Esophagus squamous epithelium (tissue), 4 donors: ENCODE results near the gene CACNA1B.

ENCODE experiments used
- POLR2A ChIP-seq, 4 donors: fragments of 450-650 bp; IDR thresholded peaks; one replicate each; pipeline ENCODE4 v1.6.1; 2017; ENCODE audit warnings: antibody characterized with exemption in 4 of 4, mild to moderate bottlenecking in 4 of 4, moderate library complexity in 3 of 4
- TF ChIP-seq, protein P1 (sequence below), 6 experiments: fragments of 450-650 bp in 4 of 6; fragments of 200-600 bp in 2 of 6; sonication (generic) in 2 of 6; IDR thresholded peaks; one replicate each; pipeline ENCODE4 v1.5.1; 2016 to 2019; ENCODE audit warnings: antibody characterized with exemption in 6 of 6, mild to moderate bottlenecking in 4 of 6, moderate library complexity in 4 of 6

DNA sequence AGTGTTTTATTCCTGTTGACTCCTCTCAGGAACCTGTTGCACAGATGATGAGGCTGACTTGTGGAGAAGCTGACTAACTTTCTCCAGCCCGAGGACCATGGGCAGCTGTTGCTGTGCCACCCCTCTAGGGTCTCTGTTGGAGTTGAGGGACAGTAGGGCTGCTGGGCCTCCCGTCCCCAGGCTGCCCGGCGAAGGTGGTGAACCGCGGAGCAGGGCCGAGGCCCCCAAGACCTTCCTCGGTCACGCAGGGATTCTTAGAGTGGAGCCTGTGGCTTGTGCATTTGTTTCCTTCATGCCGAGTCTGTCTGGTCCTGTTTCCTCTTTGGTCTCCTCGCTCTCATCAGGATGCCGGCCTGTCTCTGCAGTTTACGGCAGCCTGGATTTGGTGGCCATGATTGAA lies 40.2 kb downstream of the CACNA1B start:
- TF ChIP-seq, protein P1, sequence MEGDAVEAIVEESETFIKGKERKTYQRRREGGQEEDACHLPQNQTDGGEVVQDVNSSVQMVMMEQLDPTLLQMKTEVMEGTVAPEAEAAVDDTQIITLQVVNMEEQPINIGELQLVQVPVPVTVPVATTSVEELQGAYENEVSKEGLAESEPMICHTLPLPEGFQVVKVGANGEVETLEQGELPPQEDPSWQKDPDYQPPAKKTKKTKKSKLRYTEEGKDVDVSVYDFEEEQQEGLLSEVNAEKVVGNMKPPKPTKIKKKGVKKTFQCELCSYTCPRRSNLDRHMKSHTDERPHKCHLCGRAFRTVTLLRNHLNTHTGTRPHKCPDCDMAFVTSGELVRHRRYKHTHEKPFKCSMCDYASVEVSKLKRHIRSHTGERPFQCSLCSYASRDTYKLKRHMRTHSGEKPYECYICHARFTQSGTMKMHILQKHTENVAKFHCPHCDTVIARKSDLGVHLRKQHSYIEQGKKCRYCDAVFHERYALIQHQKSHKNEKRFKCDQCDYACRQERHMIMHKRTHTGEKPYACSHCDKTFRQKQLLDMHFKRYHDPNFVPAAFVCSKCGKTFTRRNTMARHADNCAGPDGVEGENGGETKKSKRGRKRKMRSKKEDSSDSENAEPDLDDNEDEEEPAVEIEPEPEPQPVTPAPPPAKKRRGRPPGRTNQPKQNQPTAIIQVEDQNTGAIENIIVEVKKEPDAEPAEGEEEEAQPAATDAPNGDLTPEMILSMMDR (IDR thresholded peaks at IDR 0.05): no peak
- no peak for TF ChIP-seq POLR2A (IDR thresholded peaks at IDR 0.05)
